Stimulated activated CD8-positive, alpha-beta memory T cell treated with anti-CD3 and anti-CD28 coated beads, Interleukin-12 subunit alpha, Interleukin-12 subunit beta, amount 100 ng/mL, for 24 hours (primary cell): Measurements from ENCODE around the gene TSSK2.

Experiments used
- DNase-seq: peaks from one replicate; pipeline ENCODE4 v3.0.0-alpha.2; 2020; ENCODE audit errors: extremely low read depth

The TSSK2 gene

GRCh38 chr22:19181786-19182471 is 50.8 kb downstream of the TSSK2 start:
- no peak for DNase-seq
